Tongue (tissue), 2 donors: Measurements from ENCODE around the gene MED26. TPM values are rescaled to one million over a fixed set of nuclear protein-coding genes. Genes with fewer than 3 reads are reported as not detected.
A peak's percentile ranks its signal among the peaks of the same experiment; 100 is the strongest.

Source experiments
- DNase-seq: peaks from one replicate; pipeline ENCODE4 v3.0.0-alpha.2; 2015
- total RNA-seq: library from RNA; depleted of rRNA; stranded (reverse); fragments of >200 nt; gene quantifications from one replicate; pipeline ENCODE4 v1.2.3, GENCODE V29; 2014

Gene MED26
- total RNA-seq, 1 donor from 2014 or later: 5.3 TPM

DNA sequence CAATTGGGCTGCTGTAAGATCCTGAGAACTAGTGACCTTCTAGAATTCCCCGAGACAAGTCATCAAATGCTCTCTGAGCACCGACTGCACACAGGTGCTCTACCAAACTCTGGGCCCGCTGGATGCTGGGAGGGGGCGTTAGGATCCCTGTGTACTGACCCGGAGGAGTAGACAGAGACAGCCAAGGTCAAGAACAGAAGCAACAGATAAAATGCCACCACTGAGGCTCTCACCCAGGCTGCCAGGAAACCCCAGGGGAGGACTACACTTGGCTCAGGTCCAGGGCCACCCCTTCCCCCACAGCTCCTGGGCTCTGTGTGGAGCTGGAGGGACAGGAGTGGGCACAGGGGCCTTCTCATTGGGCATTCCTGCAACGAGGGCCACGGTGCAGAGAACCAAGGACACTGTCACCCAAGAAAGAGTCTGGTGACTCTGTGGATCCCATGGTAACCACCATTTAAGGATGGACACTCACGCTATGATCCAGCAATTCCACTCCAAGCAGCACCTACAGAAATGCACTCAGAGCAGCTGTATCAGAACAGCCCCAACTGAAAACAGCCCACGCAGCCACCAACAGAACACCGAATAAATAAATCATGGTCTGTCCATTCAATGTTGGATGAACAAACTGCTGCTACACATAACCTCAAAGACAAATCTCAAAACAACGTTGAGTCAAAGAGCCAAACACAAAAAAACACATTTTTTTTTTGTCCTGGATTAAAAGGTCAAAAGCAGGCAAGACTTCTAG lies 39.0 kb downstream of the MED26 start:
- no peak for DNase-seq

DNA sequence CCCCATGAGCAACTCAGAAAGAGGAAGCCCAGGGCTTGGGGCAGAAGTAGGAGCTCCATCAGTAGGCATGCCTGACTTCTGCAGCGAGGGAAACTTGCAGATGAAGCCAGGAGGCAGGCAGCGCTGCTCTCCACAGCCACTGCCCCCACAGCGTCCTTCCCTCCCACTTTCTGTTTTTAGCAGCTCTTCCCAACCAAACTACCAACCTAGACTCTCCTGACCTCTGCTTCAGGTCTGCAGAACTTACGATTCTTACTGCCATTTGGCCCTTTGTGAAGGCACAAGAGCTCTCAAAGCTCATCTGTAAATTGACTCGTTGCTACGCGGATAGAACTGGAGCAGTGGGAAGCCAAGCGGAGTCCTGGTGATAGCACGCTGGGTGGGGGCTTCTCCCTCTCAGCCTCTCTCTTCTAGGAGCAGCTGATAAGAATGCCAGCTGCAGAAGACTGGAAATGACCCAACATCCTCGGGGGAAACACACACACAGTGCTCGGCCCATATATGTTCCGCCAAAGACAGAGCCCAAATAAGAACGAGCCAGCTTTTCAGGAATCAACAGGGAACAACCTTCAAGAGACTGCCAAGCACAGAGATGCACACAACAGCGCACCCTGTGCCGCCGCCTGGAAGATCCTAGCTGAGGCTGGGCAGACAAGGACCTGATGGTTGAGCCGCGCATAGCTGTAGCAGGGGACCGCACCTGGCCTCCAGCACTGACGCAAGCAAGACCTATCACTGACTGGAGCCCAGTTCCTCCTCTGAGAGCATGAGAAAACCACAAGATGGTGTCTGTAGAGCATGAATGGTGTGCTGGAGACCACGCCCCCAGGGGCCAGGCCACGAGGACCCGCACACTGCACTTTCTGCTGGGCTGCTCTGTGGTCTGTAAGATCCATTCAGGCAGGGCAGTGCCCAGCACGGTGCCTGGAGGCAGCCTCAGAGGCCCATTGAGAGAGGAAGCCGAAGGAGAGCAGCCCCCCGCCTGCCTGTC lies 39.9 kb downstream of the MED26 start:
- peak; percentile 77 for DNase-seq

DNA sequence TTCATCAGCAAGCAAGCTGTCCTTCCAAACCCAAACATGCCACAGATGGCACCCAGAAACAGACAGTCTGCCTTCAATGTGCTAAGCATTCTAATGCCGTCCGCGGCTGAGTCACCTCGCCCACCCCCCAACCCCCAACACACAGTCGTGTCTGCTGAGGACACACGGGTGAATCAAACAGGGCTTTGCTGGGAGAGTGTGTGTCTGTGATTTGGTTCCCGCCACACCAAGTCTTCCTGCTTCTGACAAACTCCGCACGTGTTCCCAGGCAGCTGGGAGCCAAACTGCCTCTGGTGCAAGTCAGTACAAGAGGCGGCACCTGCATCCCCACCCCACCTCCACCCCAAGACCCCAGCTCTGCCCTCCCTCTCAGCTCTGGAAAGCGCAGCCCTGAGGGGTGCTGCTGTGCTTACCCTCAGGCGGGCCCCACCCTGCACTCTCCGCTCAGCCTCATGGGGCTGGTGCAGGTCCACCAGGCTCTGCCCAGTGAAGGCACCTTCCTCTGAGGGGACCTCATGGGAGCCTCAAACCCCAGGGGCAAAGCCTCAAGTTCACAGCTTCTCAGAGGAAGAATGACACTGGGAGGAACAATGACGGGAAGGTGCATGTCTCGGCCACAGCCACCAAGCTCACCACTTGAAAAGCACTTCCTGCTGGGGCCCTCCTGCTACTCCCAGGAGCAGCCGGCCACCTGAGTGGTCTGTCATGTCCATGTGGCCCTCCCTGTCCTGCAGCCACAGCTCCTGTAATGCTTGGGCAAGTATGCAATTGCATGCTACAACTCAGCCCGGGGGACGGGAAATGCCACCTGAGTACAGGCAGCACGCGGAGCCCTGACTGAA lies 40.8 kb downstream of the MED26 start:
- DNase-seq: no peak

DNA sequence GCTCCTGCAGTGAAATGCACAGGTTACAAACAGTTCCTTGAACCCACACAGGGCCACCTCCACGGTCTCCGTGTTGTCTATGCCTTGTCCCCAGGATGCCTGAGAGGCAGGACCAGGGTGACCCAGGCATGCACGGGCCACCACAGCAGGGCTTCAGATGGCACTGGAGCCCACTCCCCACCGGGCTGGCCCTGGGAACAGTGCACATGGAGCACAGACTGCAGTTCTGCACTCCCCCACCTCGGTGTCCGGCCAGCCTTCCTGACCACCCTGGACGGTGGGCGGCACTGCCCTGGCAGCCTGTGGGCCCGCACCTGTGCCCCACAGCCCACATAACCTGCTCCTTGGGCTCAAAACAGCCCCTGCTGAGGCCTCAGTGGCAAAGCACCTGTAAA lies 41.5 kb downstream of the MED26 start:
- DNase-seq: no peak

DNA sequence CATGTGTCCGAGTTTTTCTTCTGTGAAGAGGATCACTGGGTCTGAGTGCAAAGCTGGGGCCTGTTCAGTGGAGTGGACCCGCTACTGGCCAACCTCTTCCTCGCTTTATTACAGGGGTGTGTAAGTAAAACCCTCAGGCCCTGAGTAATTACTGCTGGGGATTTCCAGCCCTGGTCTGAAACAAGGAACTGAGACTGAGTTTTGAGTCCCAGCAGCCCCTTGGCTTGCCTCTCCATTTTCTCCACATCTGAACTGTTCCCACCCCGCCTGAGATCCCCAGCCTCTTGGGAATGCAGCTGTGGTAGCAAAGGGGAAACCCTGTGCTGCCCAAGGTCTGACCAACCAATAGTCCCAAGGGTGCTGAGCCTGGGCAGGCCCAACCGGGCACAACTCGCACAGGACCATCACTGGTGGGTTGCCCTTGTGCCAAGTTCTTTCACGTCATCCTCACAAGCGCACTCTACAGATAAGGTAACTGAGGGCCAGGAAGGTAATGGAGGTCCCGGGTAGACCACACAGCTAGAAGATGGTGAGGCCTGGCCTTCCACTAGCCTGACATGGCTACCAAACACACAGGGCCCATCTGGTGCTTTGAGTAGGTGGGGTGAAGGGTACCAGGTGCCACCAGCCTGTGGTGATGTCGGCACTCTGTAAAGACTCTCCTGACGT lies 42.1 kb downstream of the MED26 start:
- no peak for DNase-seq

DNA sequence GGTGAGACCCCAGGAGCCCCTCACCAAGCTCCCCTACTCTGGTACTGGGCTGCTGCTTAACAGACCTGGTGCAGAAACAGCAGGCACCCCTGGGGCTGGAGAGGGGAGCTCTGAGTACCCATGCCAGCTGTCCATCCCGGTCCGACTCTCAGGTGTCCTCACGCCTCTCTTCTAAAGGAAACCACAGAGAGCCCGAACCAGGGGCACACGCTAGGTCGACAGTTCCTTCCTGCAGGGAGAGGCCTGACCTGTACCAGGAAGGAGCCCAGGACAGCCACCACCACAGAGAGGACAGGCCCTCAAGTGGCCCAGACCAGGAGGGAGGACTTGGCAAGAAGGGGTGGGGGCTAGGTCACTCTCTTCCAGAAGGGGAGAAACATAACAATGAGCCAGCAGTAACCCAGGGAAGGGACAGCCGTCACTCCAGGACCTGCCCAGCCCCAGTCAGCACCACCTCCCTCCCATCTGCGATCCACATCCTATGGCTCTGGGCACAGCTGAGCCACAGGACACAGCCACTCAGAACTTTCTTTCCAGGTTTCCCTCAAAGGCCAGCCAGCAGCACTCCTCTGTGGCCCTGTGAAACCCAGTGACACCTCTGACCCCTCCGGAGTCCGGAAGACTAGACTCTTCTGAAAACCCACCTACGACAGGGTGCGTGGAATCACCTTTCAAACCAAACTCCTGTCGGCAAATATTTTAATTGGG lies 42.8 kb downstream of the MED26 start:
- DNase-seq: no peak

DNA sequence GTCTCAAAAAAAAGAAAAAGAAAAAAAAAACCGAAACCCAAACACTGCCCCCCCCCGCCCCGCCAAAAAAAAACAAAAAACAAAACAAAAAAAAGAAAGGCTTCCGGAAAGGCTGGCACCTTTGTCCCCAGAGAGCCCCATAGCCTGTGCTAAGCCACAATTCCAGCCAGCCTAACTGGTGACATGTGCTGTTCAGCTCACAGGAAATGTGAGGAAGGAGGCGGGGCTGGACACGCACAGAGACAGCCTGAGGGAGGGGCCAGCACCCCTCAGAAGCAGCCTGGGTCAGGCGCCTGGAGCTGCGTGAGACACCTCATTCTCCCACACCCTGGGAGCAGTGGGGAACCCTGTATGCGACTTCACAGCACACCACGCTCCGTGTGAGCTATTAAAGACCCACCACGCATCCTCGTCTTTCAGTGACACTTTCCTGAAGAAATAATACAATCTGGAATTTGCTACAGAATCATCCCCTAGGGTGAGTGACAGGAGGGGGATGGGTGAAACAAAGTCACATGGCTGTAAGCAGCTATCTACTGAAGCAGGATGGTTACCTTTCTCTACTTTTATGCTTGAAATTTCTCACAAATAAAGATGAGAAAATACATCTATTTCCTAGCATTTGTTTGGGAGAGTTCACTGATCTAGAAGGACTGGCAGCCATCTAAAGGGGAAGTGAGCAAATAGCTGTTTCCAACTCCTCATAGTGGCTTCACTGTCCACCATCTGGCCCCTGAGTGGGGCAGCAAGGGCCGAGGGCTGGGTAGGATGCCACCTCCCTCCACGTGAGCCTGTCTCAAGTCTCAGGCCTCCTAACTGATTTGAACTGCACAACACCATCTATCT lies 43.5 kb downstream of the MED26 start:
- peak; percentile 83 for DNase-seq

DNA sequence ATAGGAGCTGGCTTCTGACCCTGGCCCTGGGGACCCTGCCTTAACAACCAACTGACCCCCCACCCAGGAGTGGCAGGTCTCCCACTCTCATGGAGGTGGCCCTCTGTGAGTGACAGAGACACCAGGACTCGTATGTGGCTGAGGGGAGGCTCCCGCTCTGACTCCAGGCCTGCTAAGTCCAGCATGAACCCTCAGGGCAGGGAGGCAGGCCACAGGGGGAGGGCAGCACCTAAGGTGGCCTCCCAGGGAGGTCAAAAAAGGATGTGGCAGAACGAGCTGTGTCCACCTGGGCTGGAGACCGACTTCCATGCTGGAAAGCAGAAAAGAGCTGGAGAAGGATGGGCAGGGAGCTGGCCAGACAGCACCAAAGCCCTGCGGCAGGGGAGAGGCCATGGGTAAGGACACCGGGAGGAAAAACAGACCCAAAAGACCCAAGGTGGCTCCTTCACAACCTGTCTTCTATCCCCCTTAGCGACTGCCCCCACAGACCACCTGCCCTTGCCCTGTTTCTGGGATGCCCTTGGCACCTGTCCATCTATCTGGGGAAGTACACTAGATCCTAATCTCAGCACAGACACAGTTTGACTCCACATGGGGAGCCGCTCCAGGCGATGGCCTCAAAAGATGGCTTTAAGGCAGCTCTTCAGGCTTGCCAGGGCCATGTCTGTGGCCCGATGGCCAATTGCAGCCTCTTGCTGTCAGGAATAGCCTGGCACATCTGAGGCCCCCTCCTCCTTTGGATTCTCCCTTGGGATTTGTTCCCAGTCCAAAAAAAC lies 45.3 kb downstream of the MED26 start:
- DNase-seq: no peak

DNA sequence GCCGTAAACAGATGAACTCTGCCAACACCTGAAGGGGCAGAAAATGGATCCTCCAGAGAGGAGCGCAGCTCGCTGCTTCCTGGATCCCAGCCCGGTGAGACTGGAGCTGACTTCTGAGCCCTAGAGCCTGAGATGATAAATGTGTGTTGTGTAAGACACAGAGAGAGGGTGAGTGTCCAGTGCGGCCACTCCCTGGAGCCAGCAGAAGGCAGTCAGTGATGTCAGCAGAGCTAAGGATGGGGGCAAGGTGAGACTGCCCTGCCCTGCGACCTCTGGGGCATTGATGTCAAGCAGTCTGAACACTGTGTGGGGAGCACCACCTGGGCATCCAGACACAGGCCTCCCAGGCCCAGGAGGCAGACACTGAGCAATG lies 46.0 kb downstream of the MED26 start:
- DNase-seq: no peak

DNA sequence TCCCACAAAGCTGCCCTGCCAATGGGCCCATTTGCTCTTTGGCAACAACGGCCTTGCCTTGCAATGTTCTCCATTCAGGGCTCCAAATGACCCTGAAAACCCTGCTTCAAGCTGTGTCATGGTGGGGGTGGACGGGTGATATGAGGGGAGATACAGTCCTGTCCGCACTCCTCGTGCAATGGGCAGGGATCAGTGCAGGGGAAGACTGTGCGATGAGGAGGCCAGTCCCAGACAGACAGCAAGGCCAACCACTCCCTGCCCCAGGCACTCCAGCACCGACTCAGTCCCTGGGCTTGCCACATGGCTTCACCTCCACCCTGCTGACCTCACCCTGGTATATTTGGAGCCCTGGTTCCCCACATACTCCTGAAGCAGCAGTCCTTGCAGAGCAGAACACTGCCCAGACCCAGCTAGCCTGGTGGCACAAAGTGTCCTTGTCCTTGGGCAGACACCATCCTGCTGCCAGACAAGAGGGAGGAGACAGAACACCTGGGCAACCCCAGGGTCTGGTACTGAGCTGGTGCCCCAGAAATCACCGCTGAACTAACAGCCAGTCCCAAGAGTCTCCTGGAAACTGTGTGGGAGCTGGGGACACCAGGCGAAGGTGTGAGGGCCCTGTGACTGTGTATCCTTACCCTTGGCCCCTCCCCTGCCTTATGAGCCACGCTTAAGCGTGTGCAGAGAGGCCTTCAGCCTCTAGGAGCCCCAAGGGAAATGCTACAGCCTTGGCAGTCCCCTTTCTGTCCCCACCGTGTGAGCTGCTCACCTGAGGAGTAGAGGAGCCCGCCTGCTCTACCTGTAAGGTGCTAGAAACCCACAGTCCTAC lies 46.6 kb downstream of the MED26 start:
- no peak for DNase-seq

DNA sequence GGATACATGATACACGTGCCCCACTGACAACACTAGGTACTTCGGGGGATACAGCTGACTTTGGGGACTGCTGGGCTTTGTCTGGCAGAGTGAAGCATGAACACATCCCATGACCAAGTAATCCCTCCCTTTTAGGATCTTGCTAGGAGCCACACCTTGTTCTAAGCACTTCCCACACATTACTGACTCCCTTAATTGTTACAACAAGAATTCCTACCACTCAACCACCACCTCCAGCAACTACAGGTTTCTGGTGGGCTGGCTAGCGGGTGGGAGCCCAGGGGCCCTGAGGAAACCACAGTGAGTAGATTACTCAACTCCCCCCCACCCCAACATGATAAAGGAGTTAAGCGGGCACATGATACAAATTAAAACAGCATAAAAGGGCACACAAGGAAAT lies 48.6 kb downstream of the MED26 start:
- no peak for DNase-seq

DNA sequence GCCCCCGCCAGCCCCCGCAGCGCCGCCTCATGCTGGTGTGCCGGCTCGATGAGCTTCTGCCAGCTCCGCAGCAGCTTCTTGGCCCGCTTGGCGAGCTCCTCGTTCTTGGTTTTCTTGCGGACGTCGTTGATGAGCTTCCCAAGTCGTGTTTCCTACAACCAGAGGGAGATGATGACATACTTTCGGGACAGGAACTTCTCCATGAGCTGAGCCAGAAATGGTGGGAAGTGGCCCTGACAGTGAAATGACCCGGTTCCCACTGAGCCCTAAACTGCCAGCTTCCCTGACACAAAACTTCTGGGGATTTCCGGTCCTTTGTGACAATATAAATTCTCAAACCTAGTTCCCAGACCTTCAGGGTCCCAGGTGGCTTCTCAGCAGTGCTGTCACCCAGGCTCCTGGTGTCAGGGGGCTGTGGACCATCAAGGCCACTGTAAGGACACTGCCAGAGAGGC lies 50.4 kb downstream of the MED26 start:
- DNase-seq: no peak

DNA sequence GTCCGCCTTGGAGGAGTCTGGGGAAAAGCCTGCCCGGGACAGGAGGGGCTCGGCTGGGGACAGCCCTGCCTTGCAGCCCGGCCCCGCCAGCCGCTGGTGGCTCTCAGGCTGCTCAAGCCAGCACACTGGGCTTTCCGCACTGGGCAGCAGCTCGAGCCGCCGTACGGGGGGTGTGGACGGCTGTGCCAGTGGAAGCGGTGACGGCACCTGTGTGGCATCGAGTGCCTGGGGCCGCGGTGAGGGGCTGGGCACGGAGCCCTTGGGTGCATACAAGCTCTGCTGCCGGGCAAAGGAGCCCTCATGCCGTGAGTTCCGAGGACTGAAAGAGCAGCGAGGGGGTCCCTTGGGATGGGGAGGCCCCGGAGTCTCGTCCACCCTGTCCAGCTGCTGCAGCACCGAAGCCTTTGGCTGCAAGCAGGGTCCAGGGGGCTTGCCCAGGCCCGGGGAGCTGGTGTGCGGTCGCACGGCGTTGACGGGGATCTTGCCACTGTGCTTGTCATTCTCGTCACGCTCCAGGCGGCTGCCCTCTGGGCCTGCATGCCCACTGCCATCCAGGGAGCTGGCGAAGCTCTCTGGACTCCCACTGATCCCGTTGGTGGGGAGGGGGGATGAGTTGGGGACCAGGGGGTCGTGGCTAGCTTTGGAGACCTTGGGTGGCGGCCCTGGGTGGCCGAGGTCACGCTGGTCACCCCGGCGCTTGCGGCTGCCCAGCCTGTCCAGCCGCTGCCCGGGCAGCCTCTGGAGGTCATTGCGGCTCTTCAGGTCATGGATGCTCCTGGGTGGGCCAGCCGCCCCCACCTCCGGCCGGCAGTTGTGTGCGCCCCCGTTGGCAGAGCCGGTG lies 51.1 kb downstream of the MED26 start:
- no peak for DNase-seq

DNA sequence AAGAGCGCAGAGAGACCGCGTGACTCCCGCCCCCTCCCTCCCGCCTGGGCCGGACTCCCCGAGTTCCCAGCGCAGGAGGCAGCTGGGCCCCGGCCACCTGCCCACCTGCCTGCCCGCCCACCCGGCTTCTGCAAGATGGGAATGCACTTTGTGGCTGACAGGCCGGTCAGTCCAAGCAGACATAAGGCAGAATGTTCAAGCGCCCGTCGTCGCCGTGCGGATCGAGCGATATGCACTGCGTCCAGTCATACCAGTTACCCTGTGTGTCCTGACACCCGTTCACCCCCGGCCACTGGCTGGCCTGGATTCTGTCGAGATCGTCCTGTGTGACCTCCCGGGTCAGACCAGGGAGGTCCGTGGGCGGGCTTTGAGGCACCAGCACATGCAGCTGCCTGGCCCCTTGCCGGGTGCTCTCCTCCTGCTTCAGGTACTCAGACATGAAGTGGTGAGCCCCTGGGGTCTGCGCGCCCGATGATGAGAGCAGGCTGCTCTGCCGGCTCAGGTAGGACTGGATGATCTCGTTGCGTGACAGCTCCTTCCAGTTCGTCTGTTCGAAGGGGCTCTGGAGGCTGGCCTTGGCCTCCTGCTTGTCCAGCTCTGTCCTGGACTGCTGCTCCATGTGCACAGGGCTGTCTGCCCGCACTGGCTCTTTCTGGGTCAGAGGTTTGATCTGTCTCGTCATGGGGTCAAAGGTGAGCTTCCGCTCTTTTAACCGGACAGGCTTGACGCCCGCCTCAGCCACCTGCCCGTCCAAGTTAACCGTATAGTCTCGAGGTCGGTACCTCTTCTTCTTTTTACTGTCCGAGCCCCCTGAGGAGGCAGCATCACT lies 51.9 kb downstream of the MED26 start:
- DNase-seq: no peak

DNA sequence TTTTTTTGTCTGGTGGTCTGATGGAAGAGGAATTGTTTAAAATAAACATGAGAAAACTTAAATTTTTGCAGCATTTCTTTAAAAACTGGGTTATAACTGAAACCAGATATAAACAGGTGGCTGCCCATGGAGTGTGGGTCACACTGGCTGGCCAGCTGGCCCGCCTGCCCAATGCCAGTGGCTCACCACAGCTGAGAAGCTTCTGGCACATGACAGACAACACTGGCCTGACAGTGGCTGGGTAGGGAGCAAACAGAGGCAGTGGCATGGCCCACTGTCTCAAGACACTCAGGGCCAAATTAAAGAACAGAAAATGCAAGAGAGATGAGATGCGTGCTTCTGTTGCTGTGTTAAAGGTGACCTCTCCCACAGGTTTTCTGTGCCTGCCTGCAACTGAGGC lies 52.7 kb downstream of the MED26 start:
- no peak for DNase-seq

DNA sequence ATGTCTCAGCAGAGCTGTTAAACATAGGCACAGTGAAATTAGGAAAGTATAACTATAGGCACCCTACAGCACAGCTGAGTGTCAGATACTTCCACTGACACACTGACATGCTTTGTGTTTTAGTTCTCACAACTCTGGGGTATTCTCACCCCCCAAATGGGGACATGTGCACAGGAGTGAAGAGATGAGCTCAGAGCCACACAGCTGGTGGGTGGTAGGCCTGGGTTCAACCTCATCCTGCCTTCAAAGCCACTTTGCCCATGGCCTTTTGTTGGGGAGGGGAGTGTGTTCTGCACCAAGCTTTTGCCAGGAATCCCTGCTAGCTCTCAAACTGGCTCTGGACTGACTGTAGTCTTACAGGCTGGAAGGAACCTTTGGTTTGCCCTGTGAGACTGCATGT lies 54.1 kb downstream of the MED26 start:
- DNase-seq: no peak

DNA sequence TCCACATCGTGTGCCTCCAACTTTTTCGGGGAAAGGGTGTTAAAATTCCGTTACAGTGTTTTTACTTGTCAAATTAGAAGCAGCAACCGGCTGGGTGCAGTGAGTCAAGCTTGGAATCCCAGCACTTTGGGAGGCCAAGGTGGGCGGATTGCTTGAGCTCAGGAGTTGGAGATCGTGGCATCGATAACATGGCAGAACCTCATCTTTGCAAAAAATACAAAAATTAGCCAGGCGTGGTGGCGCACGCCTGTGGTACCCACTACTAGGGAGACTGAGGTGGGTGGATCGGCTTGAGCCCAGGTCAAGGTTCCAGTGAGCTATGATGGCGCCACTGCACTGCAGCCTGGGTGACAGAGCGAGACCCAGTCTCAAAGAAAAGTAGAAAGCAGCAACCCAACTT lies 54.7 kb downstream of the MED26 start:
- no peak for DNase-seq
